HCT116 (cell line): ENCODE results near the gene SF3B1.

Experiments
- EZH2 ChIP-seq: fragments of 200-600 bp; sonication (generic); IDR thresholded peaks from 2 replicates; pipeline ENCODE4 v1.6.1; 2017; ENCODE audit warnings: antibody characterized with exemption, mixed run types
- POLR2A ChIP-seq: IDR thresholded peaks from 2 replicates; pipeline ENCODE4 v1.7.0; 2011; ENCODE audit warnings: borderline replicate concordance; ENCODE audit not compliant: insufficient read depth, insufficient read length; ENCODE audit errors: extremely low read depth
- TF ChIP-seq, protein P1 (sequence below), 3 experiments: fragments of 200-600 bp in 1 of 3; sonication (generic) in 1 of 3; IDR thresholded peaks in 2 of 3; conservative IDR thresholded peaks in 1 of 3; 2 replicates each; pipeline ENCODE4 v1.5.1; 2012 to 2017; ENCODE audit warnings: low read depth in 2 of 3, low read length in 2 of 3, antibody characterized with exemption in 1 of 3, borderline replicate concordance in 1 of 3, control low read depth in 1 of 3, mild to moderate bottlenecking in 1 of 3, mixed read lengths in 1 of 3, mixed run types in 1 of 3, moderate library complexity in 1 of 3; ENCODE audit not compliant: insufficient read depth in 1 of 3
- TF ChIP-seq, protein P2 (sequence below): IDR thresholded peaks from 2 replicates; pipeline ENCODE4 v1.6.1; 2012; ENCODE audit warnings: low read depth
- TF ChIP-seq, protein P3 (sequence below): IDR thresholded peaks from 2 replicates; pipeline ENCODE4 v1.6.1; 2012

GRCh38 chr2:197425550-197425949, 9.3 kb downstream of the SF3B1 start:
- TF ChIP-seq, protein P1, sequence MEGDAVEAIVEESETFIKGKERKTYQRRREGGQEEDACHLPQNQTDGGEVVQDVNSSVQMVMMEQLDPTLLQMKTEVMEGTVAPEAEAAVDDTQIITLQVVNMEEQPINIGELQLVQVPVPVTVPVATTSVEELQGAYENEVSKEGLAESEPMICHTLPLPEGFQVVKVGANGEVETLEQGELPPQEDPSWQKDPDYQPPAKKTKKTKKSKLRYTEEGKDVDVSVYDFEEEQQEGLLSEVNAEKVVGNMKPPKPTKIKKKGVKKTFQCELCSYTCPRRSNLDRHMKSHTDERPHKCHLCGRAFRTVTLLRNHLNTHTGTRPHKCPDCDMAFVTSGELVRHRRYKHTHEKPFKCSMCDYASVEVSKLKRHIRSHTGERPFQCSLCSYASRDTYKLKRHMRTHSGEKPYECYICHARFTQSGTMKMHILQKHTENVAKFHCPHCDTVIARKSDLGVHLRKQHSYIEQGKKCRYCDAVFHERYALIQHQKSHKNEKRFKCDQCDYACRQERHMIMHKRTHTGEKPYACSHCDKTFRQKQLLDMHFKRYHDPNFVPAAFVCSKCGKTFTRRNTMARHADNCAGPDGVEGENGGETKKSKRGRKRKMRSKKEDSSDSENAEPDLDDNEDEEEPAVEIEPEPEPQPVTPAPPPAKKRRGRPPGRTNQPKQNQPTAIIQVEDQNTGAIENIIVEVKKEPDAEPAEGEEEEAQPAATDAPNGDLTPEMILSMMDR (IDR thresholded peaks at IDR 0.05 in 2 of 3, conservative IDR thresholded peaks at IDR 0.05 in 1 of 3; ENCODE audit: borderline replicate concordance in 1 of 3, insufficient read depth in 1 of 3, low read depth in 2 of 3, low read length in 2 of 3) = no peak
- TF ChIP-seq, protein P2, sequence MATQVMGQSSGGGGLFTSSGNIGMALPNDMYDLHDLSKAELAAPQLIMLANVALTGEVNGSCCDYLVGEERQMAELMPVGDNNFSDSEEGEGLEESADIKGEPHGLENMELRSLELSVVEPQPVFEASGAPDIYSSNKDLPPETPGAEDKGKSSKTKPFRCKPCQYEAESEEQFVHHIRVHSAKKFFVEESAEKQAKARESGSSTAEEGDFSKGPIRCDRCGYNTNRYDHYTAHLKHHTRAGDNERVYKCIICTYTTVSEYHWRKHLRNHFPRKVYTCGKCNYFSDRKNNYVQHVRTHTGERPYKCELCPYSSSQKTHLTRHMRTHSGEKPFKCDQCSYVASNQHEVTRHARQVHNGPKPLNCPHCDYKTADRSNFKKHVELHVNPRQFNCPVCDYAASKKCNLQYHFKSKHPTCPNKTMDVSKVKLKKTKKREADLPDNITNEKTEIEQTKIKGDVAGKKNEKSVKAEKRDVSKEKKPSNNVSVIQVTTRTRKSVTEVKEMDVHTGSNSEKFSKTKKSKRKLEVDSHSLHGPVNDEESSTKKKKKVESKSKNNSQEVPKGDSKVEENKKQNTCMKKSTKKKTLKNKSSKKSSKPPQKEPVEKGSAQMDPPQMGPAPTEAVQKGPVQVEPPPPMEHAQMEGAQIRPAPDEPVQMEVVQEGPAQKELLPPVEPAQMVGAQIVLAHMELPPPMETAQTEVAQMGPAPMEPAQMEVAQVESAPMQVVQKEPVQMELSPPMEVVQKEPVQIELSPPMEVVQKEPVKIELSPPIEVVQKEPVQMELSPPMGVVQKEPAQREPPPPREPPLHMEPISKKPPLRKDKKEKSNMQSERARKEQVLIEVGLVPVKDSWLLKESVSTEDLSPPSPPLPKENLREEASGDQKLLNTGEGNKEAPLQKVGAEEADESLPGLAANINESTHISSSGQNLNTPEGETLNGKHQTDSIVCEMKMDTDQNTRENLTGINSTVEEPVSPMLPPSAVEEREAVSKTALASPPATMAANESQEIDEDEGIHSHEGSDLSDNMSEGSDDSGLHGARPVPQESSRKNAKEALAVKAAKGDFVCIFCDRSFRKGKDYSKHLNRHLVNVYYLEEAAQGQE = no peak
- TF ChIP-seq POLR2A (no peak), EZH2 (no peak)
- TF ChIP-seq, protein P3, sequence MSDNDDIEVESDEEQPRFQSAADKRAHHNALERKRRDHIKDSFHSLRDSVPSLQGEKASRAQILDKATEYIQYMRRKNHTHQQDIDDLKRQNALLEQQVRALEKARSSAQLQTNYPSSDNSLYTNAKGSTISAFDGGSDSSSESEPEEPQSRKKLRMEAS = no peak
